GM12801 (cell line): Measurements from ENCODE around the gene PHACTR2.

ENCODE experiments used
- TF ChIP-seq, protein P1 (sequence below): IDR thresholded peaks from one replicate; pipeline ENCODE4 v1.5.1; 2011; ENCODE audit warnings: control low read depth; ENCODE audit not compliant: insufficient read length; ENCODE audit errors: extremely low read depth

The PHACTR2 gene

DNA sequence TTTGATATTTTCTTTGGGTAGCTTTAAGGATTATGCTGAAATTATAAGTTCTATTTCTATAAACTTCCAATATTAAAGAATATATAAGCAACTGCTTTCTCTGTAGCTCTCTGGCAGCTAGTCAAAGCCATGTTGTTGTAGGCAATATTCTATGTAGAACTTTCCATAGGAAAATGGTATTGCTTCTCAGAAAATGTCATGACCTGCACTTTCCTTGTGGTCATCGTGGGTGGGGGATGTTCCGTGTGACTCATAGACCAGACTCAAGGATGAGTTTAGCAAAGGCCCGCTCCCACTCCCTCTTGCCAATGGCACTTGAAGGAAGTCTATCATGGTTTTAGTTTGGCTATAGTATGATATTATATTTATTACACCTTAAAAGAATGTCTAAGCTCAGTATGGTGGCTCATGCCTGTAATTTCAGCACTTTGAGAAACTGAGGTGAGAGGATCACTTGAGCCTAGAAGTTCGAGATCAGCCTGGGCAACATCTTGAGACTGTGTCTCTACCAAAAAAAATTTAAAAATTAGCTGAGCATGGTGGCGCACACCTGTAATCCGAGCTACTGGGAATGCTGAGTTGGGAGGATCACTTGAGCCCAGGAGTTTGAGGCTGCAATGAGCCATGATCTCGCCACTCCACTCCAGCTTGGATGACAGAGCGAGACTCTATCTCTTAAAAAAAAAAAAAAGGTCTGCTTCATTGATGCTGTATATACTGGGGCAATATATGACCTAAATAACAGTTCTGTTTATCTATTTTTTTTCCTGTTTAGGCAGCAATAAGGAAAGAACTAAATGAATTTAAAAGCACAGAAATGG, 128.7 kb downstream of the PHACTR2 start:
- TF ChIP-seq, protein P1, sequence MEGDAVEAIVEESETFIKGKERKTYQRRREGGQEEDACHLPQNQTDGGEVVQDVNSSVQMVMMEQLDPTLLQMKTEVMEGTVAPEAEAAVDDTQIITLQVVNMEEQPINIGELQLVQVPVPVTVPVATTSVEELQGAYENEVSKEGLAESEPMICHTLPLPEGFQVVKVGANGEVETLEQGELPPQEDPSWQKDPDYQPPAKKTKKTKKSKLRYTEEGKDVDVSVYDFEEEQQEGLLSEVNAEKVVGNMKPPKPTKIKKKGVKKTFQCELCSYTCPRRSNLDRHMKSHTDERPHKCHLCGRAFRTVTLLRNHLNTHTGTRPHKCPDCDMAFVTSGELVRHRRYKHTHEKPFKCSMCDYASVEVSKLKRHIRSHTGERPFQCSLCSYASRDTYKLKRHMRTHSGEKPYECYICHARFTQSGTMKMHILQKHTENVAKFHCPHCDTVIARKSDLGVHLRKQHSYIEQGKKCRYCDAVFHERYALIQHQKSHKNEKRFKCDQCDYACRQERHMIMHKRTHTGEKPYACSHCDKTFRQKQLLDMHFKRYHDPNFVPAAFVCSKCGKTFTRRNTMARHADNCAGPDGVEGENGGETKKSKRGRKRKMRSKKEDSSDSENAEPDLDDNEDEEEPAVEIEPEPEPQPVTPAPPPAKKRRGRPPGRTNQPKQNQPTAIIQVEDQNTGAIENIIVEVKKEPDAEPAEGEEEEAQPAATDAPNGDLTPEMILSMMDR = no peak

DNA sequence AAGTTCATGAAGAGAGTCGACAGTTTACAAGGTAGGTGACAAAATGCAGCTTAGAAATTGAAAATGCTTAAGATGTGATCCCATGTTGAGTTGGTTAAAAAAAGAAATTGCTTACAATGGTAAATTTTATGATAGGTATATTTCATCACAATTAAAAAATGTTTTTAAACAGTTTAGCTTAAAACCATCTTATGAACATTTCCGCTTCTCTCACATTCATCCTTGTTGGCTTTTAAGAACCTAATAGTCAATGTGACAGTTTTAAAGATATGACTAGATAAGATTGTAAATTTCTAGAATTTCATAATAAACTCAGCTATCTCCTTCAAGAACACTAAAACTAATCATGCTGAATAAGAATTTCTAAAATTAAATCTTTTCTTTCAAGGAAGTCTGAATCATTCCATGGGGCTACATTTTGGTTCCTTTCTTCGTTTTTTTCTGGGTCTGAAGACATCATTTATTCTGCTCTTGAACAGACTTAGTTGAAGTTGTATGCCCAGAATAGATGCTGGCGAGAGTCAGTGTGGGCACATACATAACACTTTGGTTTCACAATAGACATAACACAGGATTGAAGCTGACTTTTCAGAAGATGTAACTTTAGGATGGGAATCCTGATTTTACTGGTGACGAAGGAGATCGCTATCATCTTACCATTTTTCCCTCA, 129.5 kb downstream of the PHACTR2 start:
- TF ChIP-seq, protein P1 = no peak

DNA sequence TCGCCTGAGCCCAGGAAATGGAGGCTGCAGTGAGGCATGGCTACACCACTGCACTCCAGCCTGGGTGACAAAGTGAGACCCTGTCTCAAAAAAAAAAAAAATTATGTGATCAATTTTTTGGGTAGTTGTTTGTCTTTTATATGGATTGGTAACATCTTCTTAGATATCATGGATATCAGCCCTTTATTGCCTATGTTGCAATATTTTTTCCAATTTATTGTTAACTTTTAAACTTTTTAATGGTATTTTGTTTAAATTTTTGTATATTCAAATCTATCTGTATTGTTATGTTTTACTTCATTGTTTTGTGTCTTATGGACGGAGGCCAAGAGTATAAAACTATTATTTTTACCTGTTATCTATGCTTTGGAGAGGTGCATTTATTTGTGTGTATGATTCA, 133.0 kb downstream of the PHACTR2 start:
- TF ChIP-seq, protein P1 = no peak

DNA sequence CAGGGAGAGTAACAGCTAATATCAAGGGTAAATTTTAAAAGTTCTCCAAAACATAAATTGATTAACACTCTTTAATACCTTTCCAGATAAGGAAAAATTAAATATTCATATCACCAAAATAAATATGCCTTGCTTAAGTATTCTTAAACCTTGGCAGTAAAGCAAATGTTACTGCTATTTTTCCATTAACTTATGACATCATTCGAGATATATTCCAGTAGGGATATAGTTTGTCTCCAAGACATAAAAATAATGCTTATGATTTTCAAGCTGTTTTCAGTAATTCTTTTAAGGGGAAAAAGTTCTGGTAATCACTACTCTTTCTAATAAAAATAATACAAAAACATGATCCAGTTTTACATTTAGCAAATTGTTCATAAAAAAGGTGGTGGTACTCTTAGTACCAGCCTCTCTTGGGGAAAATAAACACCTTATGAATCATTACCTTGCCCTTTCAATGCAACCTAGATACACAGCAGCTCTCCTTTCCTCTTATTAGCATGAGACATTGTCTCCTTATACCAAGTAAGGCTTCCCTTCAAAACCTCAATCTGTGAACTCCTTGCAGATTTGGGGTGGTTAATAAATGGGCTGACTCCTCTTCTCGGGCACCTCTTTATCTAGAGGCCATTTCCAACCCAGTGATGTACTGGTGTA, 133.9 kb downstream of the PHACTR2 start:
- TF ChIP-seq, protein P1 = no peak

DNA sequence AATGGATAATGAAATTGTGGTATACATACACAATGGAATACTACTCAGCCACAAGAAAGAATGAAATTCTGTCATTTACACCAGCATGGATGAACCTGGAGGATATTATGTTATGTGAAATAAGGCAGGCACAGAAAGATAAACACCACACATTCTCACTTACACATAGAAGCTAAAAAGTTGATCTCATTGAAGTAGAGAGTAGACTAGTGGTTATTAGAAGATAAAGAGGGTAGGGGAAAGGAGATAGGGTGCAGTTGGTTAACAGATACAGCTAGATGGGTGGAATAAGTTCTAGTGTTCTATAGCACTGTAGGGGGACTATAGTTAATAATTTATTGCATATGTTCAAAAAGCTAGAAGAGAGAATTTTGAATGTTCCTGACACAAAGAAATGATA, 139.9 kb downstream of the PHACTR2 start:
- TF ChIP-seq, protein P1 = no peak

DNA sequence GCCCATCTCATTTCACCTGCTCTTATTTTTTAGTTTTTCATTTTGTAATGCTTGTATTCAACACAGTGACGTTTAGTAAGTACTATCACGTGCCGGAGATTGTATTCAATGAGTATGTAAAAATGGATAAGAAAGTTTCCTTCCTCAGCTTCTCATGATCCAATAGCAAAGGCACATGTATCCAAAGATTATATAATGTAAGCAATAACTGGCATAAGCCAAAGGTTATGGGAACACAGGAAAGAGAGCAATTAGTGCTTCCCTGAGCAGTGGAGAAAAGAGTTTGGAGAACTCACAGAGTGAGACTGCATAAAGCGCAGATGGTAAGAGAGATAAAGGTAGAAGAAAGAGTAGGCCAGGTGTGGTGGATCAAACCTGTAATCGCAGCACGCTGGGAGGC, 143.6 kb downstream of the PHACTR2 start:
- TF ChIP-seq, protein P1 = no peak

DNA sequence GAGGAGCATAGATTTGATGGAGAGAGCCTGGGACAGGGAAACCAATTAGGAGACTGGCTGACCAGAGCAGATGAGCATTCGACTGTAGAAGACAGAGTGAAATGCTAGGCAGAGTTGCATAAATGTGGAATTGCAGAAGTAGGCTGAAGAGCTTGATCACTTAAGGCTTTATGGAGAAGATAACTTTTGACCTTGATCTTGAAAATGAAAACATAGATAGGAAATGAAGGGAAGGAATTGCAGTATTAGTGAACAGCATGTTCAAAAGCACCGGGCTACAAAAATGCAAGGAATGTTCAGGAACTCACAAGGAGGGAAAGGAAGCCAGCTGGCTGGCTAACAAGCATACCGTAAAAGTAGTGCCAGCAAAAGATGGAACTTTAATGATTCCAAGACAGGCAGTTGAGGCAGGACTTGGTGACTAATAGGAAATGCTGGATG, 144.8 kb downstream of the PHACTR2 start:
- TF ChIP-seq, protein P1 = no peak
